ENCODE data around the gene TMPRSS11A.

TMPRSS11A gene

GRCh38 chr4:67897686-67898085, 65.6 kb downstream of the TMPRSS11A start:
- DNase-seq (ENCODE audit: extremely low spot score), result no peak
- ChIA-PET POLR2A (no interaction called here), CTCF (interaction anchor here (1.2 to 3.8 kb wide), 3 partner anchors 10 to 133 kb away, joined by 3 to 19 read pairs (median 3); no protein-coding TSS in a partner anchor)
- TF ChIP-seq CTCF (IDR thresholded peaks at IDR 0.05; ENCODE audit: control extremely low read depth, extremely low read depth, low read depth, missing control alignments), result no peak

GRCh38 chr4:67896421-67897065, 66.8 kb downstream of the TMPRSS11A start:
- no peak for TF ChIP-seq CTCF (IDR thresholded peaks at IDR 0.05; ENCODE audit: control extremely low read depth, extremely low read depth, low read depth, missing control alignments)
- CTCF ChIA-PET, result interaction anchor here (1.3 to 3.8 kb wide), 3 partner anchors 11 to 15 kb away, joined by 3 to 19 read pairs (median 3); no protein-coding TSS in a partner anchor
- POLR2A ChIA-PET, result no interaction called here
- no peak for DNase-seq (ENCODE audit: extremely low spot score)

- TF ChIP-seq CTCF (IDR thresholded peaks at IDR 0.05; ENCODE audit: control extremely low read depth, extremely low read depth, low read depth, missing control alignments), result no peak
- ChIA-PET POLR2A (no interaction called here), CTCF (interaction anchor here (1.9 kb wide), 1 partner anchor 10 kb away, joined by 5 read pairs; no protein-coding TSS in a partner anchor)
- no peak for DNase-seq (ENCODE audit: extremely low spot score)
These were observed 68.6 kb downstream of the TMPRSS11A start for GRCh38 chr4:67894659-67895058.

GRCh38 chr4:67892905-67893304, 70.4 kb downstream of the TMPRSS11A start:
- CTCF ChIA-PET, result interaction anchor here (0.9 to 2.3 kb wide), 4 partner anchors 8 to 18 kb away, joined by 3 to 8 read pairs (median 6); no protein-coding TSS in a partner anchor
- POLR2A ChIA-PET, result no interaction called here
- no peak for DNase-seq (ENCODE audit: extremely low spot score)
- no peak for TF ChIP-seq CTCF (IDR thresholded peaks at IDR 0.05; ENCODE audit: control extremely low read depth, extremely low read depth, low read depth, missing control alignments)

- POLR2A ChIA-PET, result no interaction called here
- no peak for TF ChIP-seq CTCF (IDR thresholded peaks at IDR 0.05; ENCODE audit: control extremely low read depth, extremely low read depth, low read depth, missing control alignments)
- DNase-seq (ENCODE audit: extremely low spot score), result no peak
- CTCF ChIA-PET, result interaction anchor here (0.9 to 2.3 kb wide), 4 partner anchors 9 to 19 kb away, joined by 3 to 8 read pairs (median 6); no protein-coding TSS in a partner anchor
These were observed 71.0 kb downstream of the TMPRSS11A start for GRCh38 chr4:67892253-67892652.

GRCh38 chr4:67891645-67892044, 71.6 kb downstream of the TMPRSS11A start:
- TF ChIP-seq CTCF (IDR thresholded peaks at IDR 0.05; ENCODE audit: control extremely low read depth, extremely low read depth, low read depth, missing control alignments), result no peak
- CTCF ChIA-PET, result interaction anchor here (1.5 to 2.3 kb wide), 3 partner anchors 9 to 18 kb away, joined by 6 to 8 read pairs (median 6); no protein-coding TSS in a partner anchor
- POLR2A ChIA-PET, result no interaction called here
- no peak for DNase-seq (ENCODE audit: extremely low spot score)
